HG02943 (cell line): ENCODE data around the gene NUP210L.

ENCODE experiments used
- ATAC-seq: cut with Tn5 transposase; IDR thresholded peaks from one replicate; pipeline ENCODE4 v1.9.1; 2021; ENCODE audit warnings: mild to moderate bottlenecking, low read depth, moderate library complexity; ENCODE audit not compliant: unreplicated experiment

Gene NUP210L

GRCh38 chr1:153968972-153969371 lies 185.9 kb downstream of the NUP210L start:
- no peak for ATAC-seq

- ATAC-seq: no peak
Observed at GRCh38 chr1:153968408-153968807, 186.5 kb downstream of the NUP210L start.

- no peak for ATAC-seq
Observed at GRCh38 chr1:153968000-153968363, 186.9 kb downstream of the NUP210L start.

- peak; percentile 80 for ATAC-seq
Observed at GRCh38 chr1:153967107-153967999, 187.5 kb downstream of the NUP210L start, which contains the start of gene CREB3L4. Gene CREB3L4 (plus strand): TSS chr1:153967902. CDS start chr1:153968526, 624 bp downstream.

- peak; percentile 2 for ATAC-seq
Observed at GRCh38 chr1:153963850-153964331, 191.0 kb downstream of the NUP210L start.

- ATAC-seq: peak; percentile 45
Observed at GRCh38 chr1:153963030-153963849, 191.6 kb downstream of the NUP210L start, which contains the start of gene SLC39A1. Gene SLC39A1 (minus strand): TSS chr1:153963537. CDS start chr1:153962715, 822 bp downstream.

GRCh38 chr1:153962088-153963029 lies 192.5 kb downstream of the NUP210L start:
- ATAC-seq: no peak

GRCh38 chr1:153961421-153961820 lies 193.5 kb downstream of the NUP210L start:
- ATAC-seq: no peak

- ATAC-seq: no peak
Observed at GRCh38 chr1:153960206-153960605, 194.7 kb downstream of the NUP210L start.

- ATAC-seq: no peak
Observed at GRCh38 chr1:153959454-153959853, 195.4 kb downstream of the NUP210L start.

GRCh38 chr1:153958961-153959260 lies 196.0 kb downstream of the NUP210L start:
- ATAC-seq: no peak

- peak; percentile 69 for ATAC-seq
Observed at GRCh38 chr1:153958111-153958960, 196.5 kb downstream of the NUP210L start, which contains the start of gene CRTC2. Gene CRTC2 (minus strand): TSS chr1:153958612. CDS start chr1:153958497, 115 bp downstream.

GRCh38 chr1:153957744-153958110 lies 197.1 kb downstream of the NUP210L start:
- peak; percentile 8 for ATAC-seq

- no peak for ATAC-seq
Observed at GRCh38 chr1:153956997-153957715, 197.7 kb downstream of the NUP210L start.

- no peak for ATAC-seq
Observed at GRCh38 chr1:153954826-153955225, 200.0 kb downstream of the NUP210L start.

- no peak for ATAC-seq
Observed at GRCh38 chr1:153953859-153954365, 201.0 kb downstream of the NUP210L start.

GRCh38 chr1:153951801-153952200 lies 203.1 kb downstream of the NUP210L start:
- no peak for ATAC-seq

- ATAC-seq: no peak
Observed at GRCh38 chr1:153951183-153951582, 203.7 kb downstream of the NUP210L start.
